RWPE2 (cell line): ENCODE data around the gene PPP6R3.

Experiments used
- ATAC-seq: fragments of 200-7000 bp; cut with Tn5 transposase; 3 replicates; pipeline ENCODE4 v1.9.1; 2021; ENCODE audit warnings: low read depth
- DNase-seq: peaks from one replicate; pipeline ENCODE4 v3.0.0-alpha.2; 2020; ENCODE audit warnings: low spot score
- H3K27ac ChIP-seq: fragments of 450-650 bp; 2 replicates; pipeline ENCODE4 v1.5.1; 2017; ENCODE audit warnings: mild to moderate bottlenecking; ENCODE audit not compliant: poor library complexity, severe bottlenecking
- H3K27me3 ChIP-seq: fragments of 250-450 bp; sonication (Bioruptor Pico); 2 replicates; pipeline ENCODE4 v1.5.1; 2021; ENCODE audit warnings: mild to moderate bottlenecking, moderate library complexity; ENCODE audit not compliant: insufficient read depth, poor library complexity, severe bottlenecking
- H3K36me3 ChIP-seq: fragments of 250-450 bp; sonication (Bioruptor Pico); 2 replicates; pipeline ENCODE4 v1.5.1; 2020; ENCODE audit warnings: low read depth, mild to moderate bottlenecking, moderate library complexity
- H3K4me1 ChIP-seq: fragments of 250-450 bp; sonication (Bioruptor Pico); 2 replicates; pipeline ENCODE4 v1.5.1; 2021; ENCODE audit warnings: mild to moderate bottlenecking, moderate library complexity; ENCODE audit not compliant: insufficient read depth, poor library complexity, severe bottlenecking
- H3K4me3 ChIP-seq: fragments of 250-450 bp; sonication (Bioruptor Pico); 2 replicates; pipeline ENCODE4 v1.5.1; 2021; ENCODE audit warnings: mild to moderate bottlenecking, moderate library complexity; ENCODE audit not compliant: severe bottlenecking
- H3K9me3 ChIP-seq: fragments of 250-450 bp; sonication (Bioruptor Pico); 2 replicates; pipeline ENCODE4 v1.5.1; 2021; ENCODE audit warnings: mild to moderate bottlenecking, moderate library complexity; ENCODE audit not compliant: severe bottlenecking
- TF ChIP-seq, protein P1 (sequence below): fragments of 450-650 bp; IDR thresholded peaks from one replicate; pipeline ENCODE4 v1.5.1; 2017; ENCODE audit warnings: mild to moderate bottlenecking, moderate library complexity; ENCODE audit not compliant: poor library complexity, severe bottlenecking

PPP6R3 gene

DNA sequence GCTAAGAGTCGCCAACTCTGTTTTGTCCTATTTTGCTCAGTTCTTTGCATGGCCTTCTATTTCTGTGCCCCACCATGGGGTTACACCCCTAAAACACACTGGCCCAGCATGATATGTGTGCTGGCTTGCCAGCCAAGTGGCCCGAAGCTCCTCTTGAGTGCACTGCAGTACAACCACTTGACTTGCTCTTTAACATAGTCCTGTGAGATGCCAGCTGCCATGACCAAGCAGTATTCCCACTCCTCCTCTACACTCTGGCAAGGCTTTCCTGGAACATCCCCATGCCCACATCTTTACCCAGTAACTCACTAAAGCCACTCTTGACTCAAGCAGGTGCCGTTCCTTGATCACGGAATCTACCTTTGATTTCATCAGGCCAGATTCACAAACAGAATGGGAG, 120.9 kb downstream of the PPP6R3 start:
- DNase-seq (no peak), ATAC-seq (no peak)
- no peak overlapping the region for H3K27ac ChIP-seq
- TF ChIP-seq, protein P1, sequence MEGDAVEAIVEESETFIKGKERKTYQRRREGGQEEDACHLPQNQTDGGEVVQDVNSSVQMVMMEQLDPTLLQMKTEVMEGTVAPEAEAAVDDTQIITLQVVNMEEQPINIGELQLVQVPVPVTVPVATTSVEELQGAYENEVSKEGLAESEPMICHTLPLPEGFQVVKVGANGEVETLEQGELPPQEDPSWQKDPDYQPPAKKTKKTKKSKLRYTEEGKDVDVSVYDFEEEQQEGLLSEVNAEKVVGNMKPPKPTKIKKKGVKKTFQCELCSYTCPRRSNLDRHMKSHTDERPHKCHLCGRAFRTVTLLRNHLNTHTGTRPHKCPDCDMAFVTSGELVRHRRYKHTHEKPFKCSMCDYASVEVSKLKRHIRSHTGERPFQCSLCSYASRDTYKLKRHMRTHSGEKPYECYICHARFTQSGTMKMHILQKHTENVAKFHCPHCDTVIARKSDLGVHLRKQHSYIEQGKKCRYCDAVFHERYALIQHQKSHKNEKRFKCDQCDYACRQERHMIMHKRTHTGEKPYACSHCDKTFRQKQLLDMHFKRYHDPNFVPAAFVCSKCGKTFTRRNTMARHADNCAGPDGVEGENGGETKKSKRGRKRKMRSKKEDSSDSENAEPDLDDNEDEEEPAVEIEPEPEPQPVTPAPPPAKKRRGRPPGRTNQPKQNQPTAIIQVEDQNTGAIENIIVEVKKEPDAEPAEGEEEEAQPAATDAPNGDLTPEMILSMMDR: no peak
- no peaks in the 10 kb centered on the region for H3K27me3 ChIP-seq
- peaks cover 68% of the 10 kb centered on the region for H3K36me3 ChIP-seq
- no peaks in the 10 kb centered on the region for H3K9me3 ChIP-seq
- H3K4me1 ChIP-seq: peaks cover 17% of the 10 kb centered on the region
- H3K4me3 ChIP-seq: no peak overlapping the region

DNA sequence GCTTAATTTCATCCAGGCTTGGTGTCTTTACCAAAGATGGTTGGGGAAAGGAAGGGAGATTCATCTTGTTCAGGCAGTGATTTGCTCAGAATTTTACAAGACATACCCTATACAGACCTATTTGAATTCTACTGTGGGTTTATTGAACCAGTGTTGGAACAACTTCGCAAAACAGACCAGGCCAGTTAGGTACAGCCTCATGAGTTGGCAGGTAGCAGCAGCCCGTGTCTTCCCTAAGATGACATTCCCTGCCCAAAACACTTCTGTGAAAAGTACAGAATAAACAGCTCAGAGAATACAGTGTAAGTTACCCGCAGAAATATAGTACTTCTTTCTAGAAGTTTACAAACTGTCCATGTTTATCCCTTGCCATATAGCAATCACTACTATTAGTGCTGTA, 121.3 kb downstream of the PPP6R3 start:
- Histone ChIP-seq H3K4me1 (peaks cover 17% of the 10 kb centered on the region), H3K27me3 (no peaks in the 10 kb centered on the region), H3K9me3 (no peaks in the 10 kb centered on the region), H3K4me3 (no peak overlapping the region), H3K36me3 (peaks cover 68% of the 10 kb centered on the region), H3K27ac (no peak overlapping the region)
- DNase-seq (no peak), ATAC-seq (no peak)
- TF ChIP-seq, protein P1: no peak

DNA sequence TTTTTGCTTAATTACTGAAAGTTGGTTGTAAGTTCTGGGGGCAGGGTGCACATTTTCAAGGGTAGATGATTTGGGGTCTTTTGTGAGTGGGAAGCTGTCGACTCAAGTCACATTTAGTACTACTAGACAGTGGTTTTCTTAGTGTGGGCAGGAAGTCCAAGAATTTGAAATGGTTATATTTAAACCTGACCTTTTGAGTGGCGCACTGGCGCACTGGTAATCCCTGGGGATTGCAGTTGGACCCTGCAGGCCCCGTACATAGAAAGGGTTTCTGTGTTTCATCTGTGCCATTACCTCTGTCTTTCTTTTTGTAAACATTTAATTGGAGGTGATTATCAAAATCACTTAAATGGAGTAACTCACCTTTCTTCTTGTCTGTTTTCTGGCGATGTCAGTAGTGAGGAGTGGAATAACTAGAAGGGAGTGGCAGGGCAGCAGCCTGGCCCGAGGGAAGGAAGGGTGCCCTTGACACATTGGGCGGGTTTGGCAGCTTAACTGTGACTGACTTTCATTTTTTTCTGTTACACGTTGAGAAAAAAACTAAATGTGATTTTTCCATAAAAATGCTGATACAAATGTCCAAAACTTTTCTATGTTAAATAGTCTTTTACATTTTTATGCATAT, 122.0 kb downstream of the PPP6R3 start:
- Histone ChIP-seq H3K36me3 (peaks cover 68% of the 10 kb centered on the region), H3K4me1 (peaks cover 17% of the 10 kb centered on the region)
- TF ChIP-seq, protein P1: no peak

DNA sequence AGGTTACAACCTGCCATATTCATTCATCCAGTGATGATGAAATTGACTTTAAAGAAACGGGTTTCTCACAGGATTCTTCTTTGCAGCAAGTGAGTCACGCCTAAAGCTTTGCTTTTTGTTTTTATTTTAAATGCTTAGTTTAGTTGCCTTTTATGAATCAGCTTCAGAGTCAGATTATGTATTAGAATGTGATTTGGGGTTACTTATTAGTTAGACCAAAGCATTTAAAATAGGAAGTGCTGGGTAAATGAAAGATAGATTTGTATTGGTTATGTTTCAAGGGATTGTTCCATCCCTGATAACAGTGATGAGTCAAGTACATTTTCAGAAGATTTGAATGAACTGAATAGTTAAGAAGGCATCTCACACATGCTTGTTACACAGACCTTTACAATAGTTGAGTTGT, 122.5 kb downstream of the PPP6R3 start:
- Histone ChIP-seq H3K4me3 (no peak overlapping the region), H3K9me3 (no peaks in the 10 kb centered on the region), H3K27ac (peak overlapping the region; percentile 17), H3K4me1 (peaks cover 17% of the 10 kb centered on the region), H3K36me3 (peaks cover 68% of the 10 kb centered on the region), H3K27me3 (no peaks in the 10 kb centered on the region)
- TF ChIP-seq, protein P1: no peak
- DNase-seq (no peak), ATAC-seq (peak; percentile 57)

More for the DNA sequence above, 122.0 kb downstream of the PPP6R3 start:
- Histone ChIP-seq H3K9me3 (no peaks in the 10 kb centered on the region), H3K27ac (peak overlapping the region; percentile 17), H3K27me3 (no peaks in the 10 kb centered on the region), H3K4me3 (no peak overlapping the region)
- DNase-seq (no peak), ATAC-seq (peak; percentile 49; the same call in 2 of the 3 replicates)

DNA sequence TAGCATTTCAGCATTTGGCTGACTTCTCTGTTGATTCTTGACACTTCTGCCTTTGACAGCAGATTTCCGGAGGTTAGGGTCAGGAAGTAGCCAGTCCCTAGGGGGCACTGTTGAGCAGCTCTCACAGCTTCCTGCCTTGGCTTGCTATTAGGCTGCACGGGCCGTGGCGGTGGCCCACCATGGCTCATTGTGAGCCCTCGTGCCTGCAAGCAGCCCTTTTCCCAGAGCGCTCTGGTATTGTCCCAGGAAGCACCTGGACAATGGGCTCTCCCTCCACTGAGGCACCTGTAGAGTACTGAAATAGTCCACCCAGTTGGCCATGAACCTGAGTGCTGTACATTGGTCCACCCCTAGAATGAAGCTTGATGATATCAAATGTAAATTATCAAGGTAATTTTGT, 123.5 kb downstream of the PPP6R3 start:
- no peaks in the 10 kb centered on the region for H3K9me3 ChIP-seq
- TF ChIP-seq, protein P1: peak; percentile 60
- no peak overlapping the region for H3K4me3 ChIP-seq
- no peak for ATAC-seq
- H3K36me3 ChIP-seq: peaks cover 64% of the 10 kb centered on the region
- H3K27ac ChIP-seq: no peak overlapping the region
- H3K27me3 ChIP-seq: no peaks in the 10 kb centered on the region
- no peak for DNase-seq
- H3K4me1 ChIP-seq: peaks cover 17% of the 10 kb centered on the region
